Panc1 (cell line): ENCODE measurements around the gene CEP78. TPM values are rescaled to one million over a fixed set of nuclear protein-coding genes. Genes with fewer than 3 reads are reported as not detected.

Experiments
- ATAC-seq: fragments of 200-7000 bp; cut with Tn5 transposase; 2 replicates; pipeline ENCODE4 v1.9.1; 2020; ENCODE audit warnings: mild to moderate bottlenecking, moderate library complexity
- BruUV-seq: library from RNA; stranded (reverse); fragments of 400-500 nt; replicated peaks from 2 replicates; lab custom pipeline; 2021; lab: Mats Ljungman, UMichigan
- CTCF ChIA-PET: fragments of 300-600 bp; sonication (Branson Sonifier 250); formaldehyde crosslinking; loops from one replicate; lab custom pipeline; 2022; ENCODE audit warnings: antibody characterized with exemption; lab: Charles Lee
- POLR2A ChIA-PET: fragments of 300-600 bp; sonication (Branson Sonifier 250); formaldehyde crosslinking; loops from one replicate; lab custom pipeline; 2022; ENCODE audit warnings: antibody characterized with exemption; lab: Charles Lee
- DNase-seq: peaks from one replicate; pipeline ENCODE4 v3.0.0-alpha.2; 2010; ENCODE audit warnings: low read depth, low spot score
- H3K27ac ChIP-seq: 2 replicates; pipeline ENCODE4 v1.5.1; 2011; ENCODE audit warnings: mild to moderate bottlenecking, low read length, inconsistent platforms
- H3K27me3 ChIP-seq: fragments of 200-500 bp; sonication (Bioruptor generic); 2 replicates; pipeline ENCODE4 v1.6.0; 2014; ENCODE audit warnings: low read length, inconsistent platforms; ENCODE audit not compliant: control insufficient read depth, insufficient read depth
- H3K36me3 ChIP-seq: fragments of 200-500 bp; sonication (Bioruptor generic); 2 replicates; pipeline ENCODE4 v1.5.1; 2014; ENCODE audit warnings: inconsistent platforms, mild to moderate bottlenecking, low read length, moderate library complexity; ENCODE audit not compliant: control insufficient read depth, insufficient read depth
- H3K4me1 ChIP-seq: 2 replicates; pipeline ENCODE4 v1.5.1; 2011; ENCODE audit warnings: inconsistent platforms, mild to moderate bottlenecking, low read length, moderate library complexity; ENCODE audit not compliant: control insufficient read depth, insufficient read depth
- H3K4me3 ChIP-seq, 2 experiments: 2 replicates each; pipeline ENCODE4 v1.5.1; 2011 to 2012; ENCODE audit warnings: low read depth in 2 of 2, low read length in 2 of 2, mild to moderate bottlenecking in 2 of 2, inconsistent platforms in 1 of 2, moderate library complexity in 1 of 2
- H3K9me3 ChIP-seq: fragments of 200-500 bp; sonication (Bioruptor generic); 2 replicates; pipeline ENCODE4 v1.5.1; 2014; ENCODE audit warnings: low read depth, mild to moderate bottlenecking, inconsistent platforms, low read length, moderate library complexity; ENCODE audit not compliant: control insufficient read depth, insufficient read depth
- CTCF ChIP-seq: fragments of 450-650 bp; IDR thresholded peaks from 2 replicates; pipeline ENCODE4 v1.5.1; 2017; ENCODE audit warnings: mild to moderate bottlenecking
- POLR2AphosphoS5 ChIP-seq: IDR thresholded peaks from 2 replicates; pipeline ENCODE4 v1.6.1; 2012; ENCODE audit warnings: mild to moderate bottlenecking, low read depth, low read length, moderate library complexity
- REST ChIP-seq, 2 experiments: IDR thresholded peaks; 2 replicates each; pipeline ENCODE4 v1.6.1; 2011 to 2012; ENCODE audit warnings: low read depth in 2 of 2, control low read depth in 1 of 2, low read length in 1 of 2, mild to moderate bottlenecking in 1 of 2, moderate library complexity in 1 of 2; ENCODE audit not compliant: insufficient read depth in 1 of 2
- SIN3A ChIP-seq: IDR thresholded peaks from 2 replicates; pipeline ENCODE4 v1.6.1; 2012; ENCODE audit warnings: low read depth, mild to moderate bottlenecking, low read length, moderate library complexity, borderline replicate concordance; ENCODE audit not compliant: insufficient read depth
- TCF7L2 ChIP-seq: IDR thresholded peaks from 2 replicates; pipeline ENCODE4 v1.6.1; 2011; ENCODE audit warnings: mild to moderate bottlenecking, low read depth, low read length, inconsistent platforms
- in situ Hi-C: cut with HindIII; loops from 2 replicates; pipeline ENCODE4 v1.10.0; 2016; ENCODE audit warnings: low sequenced_read_pairs, low pct_unique_long_range_greater_than_20kb
- intact Hi-C: fragments of 100-400 bp; cut with micrococcal nuclease; formaldehyde crosslinking; loops from one replicate; pipeline ENCODE4 v1.10.0; 2022; ENCODE audit not compliant: unreplicated experiment
- total RNA-seq: library from RNA; stranded (reverse); gene quantifications from one replicate; pipeline ENCODE4 v1.2.1, GENCODE V29; 2021; ENCODE audit not compliant: unreplicated experiment

Gene CEP78
- total RNA-seq, 1 experiment from 2014 or later, result 25.2 TPM

GRCh38 chr9:78311886-78312524 lies 76.1 kb downstream of the CEP78 start:
- DNase-seq (no peak), ATAC-seq (no peak)
- Histone ChIP-seq H3K27ac (no peak overlapping the region), H3K36me3 (peaks cover 5% of the 10 kb centered on the region), H3K27me3 (no peaks in the 10 kb centered on the region), H3K9me3 (no peaks in the 10 kb centered on the region), H3K4me3 (no peak overlapping the region), H3K4me1 (peaks cover 4% of the 10 kb centered on the region; the same call in 1 of the 2 replicates)
- ChIA-PET POLR2A (no interaction called here), CTCF (interaction anchor here (0.5 kb wide), 1 partner anchor 52 kb away, joined by 3 read pairs; no protein-coding TSS in a partner anchor)
- BruUV-seq, result TSS peak; percentile 38
- in situ Hi-C loops, result no loop called here
- intact Hi-C loops, result no loop called here
- no peak for TF ChIP-seq TCF7L2
- no peak for TF ChIP-seq SIN3A
- no peak for TF ChIP-seq POLR2AphosphoS5
- no peak for TF ChIP-seq CTCF
- no peak for TF ChIP-seq REST (IDR thresholded peaks at IDR 0.05; ENCODE audit: insufficient read depth in 1 of 2, low read depth in 2 of 2, low read length in 1 of 2)

- intact Hi-C loops (no loop called here), in situ Hi-C loops (no loop called here)
- ChIA-PET POLR2A (no interaction called here), CTCF (no interaction called here)
- Histone ChIP-seq H3K36me3 (peaks cover 4% of the 10 kb centered on the region; the same call in 1 of the 2 replicates), H3K9me3 (no peaks in the 10 kb centered on the region), H3K4me1 (peaks cover 4% of the 10 kb centered on the region; the same call in 1 of the 2 replicates), H3K27me3 (no peaks in the 10 kb centered on the region), H3K4me3 (no peak overlapping the region), H3K27ac (no peak overlapping the region)
- ATAC-seq (no peak), DNase-seq (no peak)
- TF ChIP-seq REST (IDR thresholded peaks at IDR 0.05; ENCODE audit: insufficient read depth in 1 of 2, low read depth in 2 of 2, low read length in 1 of 2) (no peak), TCF7L2 (no peak), SIN3A (no peak), CTCF (no peak), POLR2AphosphoS5 (no peak)
- BruUV-seq, result no TSS peak
Measured at GRCh38 chr9:78314550-78314949, 78.7 kb downstream of the CEP78 start.
